Measurements from ENCODE around the gene C19orf53. TPM values are rescaled to one million over a fixed set of nuclear protein-coding genes. Genes with fewer than 3 reads are reported as not detected.

C19orf53 gene
- total and polyA plus RNA-seq, 2 of the 13 experiments (the other 11 are each of a cell fraction or from before 2014, with no cell fraction given): 129 to 130 TPM

GRCh38 chr19:13819238-13819637 lies 45.0 kb downstream of the C19orf53 start:
- Histone ChIP-seq H2AFZ (ENCODE audit: low read length) (no peak overlapping the region), H3K9me3 (ENCODE audit: low read length) (no peaks in the 10 kb centered on the region), H3K36me3 (replicated peaks in 1 of 2; ENCODE audit: control insufficient read depth in 1 of 2, insufficient read depth in 2 of 2, low read length in 2 of 2) (no peaks in the 10 kb centered on the region), H4K20me1 (ENCODE audit: insufficient read depth, low read length) (no peaks in the 10 kb centered on the region), H3K4me3 (replicated peaks in 1 of 3; ENCODE audit: insufficient read depth in 1 of 3, low read depth in 2 of 3, low read length in 3 of 3) (no peak overlapping the region), H3K4me2 (ENCODE audit: low read depth, low read length) (no peak overlapping the region), H3K4me1 (ENCODE audit: insufficient read depth, low read length) (no peaks in the 10 kb centered on the region), H3K27ac (ENCODE audit: extremely low read length, insufficient read depth, low read length) (no peak overlapping the region), H3K27me3 (ENCODE audit: control insufficient read depth in 1 of 2, insufficient read depth in 2 of 2, low read length in 2 of 2) (no peaks in the 10 kb centered on the region; a peak in 1 of 5 replicates), H3K9ac (ENCODE audit: insufficient read depth, low read depth, low read length) (no peak overlapping the region), H3K79me2 (ENCODE audit: insufficient read depth, low read length) (no peaks in the 10 kb centered on the region)
- ChIA-PET CTCF (ENCODE audit: low intra/inter-chr PET ratio, low total read pairs) (no interaction called here), POLR2A (no interaction called here)
- FAIRE-seq (no peak), DNase-seq (ENCODE audit: low spot score) (no peak), ATAC-seq (no peak)
- BruUV-seq (replicated peaks): no TSS peak
- WGBS (ENCODE audit: low lambda C conversion rate): 75% methylated on average over 1 of the region's 11 CpGs
- in situ Hi-C loops (cut with HindIII; ENCODE audit: extremely low pct_ligation_motif_present, low pct_unique_long_range_greater_than_20kb) (no loop called here), intact Hi-C loops (cut with micrococcal nuclease; ENCODE audit: unreplicated experiment) (no loop called here)
- TF ChIP-seq ZNF614 (CRISPR knock-in tag; IDR thresholded peaks at IDR 0.05; ENCODE audit: borderline replicate concordance) (no peak), ZNF574 (CRISPR knock-in tag; IDR thresholded peaks at IDR 0.05) (no peak), SMYD3 (CRISPR knock-in tag; IDR thresholded peaks at IDR 0.05) (no peak), ZNF18 (CRISPR knock-in tag; IDR thresholded peaks at IDR 0.05; ENCODE audit: insufficient replicate concordance) (no peak), ARNTL (CRISPR knock-in tag; IDR thresholded peaks at IDR 0.05) (no peak), ATF7-NPFF (CRISPR knock-in tag; IDR thresholded peaks at IDR 0.05; ENCODE audit: low read depth) (no peak), ZNF598 (CRISPR knock-in tag; IDR thresholded peaks at IDR 0.05; ENCODE audit: borderline replicate concordance) (no peak), AFF4 (CRISPR knock-in tag; IDR thresholded peaks at IDR 0.05) (no peak), ZNF747 (CRISPR knock-in tag; IDR thresholded peaks at IDR 0.05; ENCODE audit: borderline replicate concordance) (no peak), CCAR2 (optimal IDR thresholded peaks at IDR 0.05; ENCODE audit: low read depth, low read length) (no peak), ZNF75D (CRISPR knock-in tag; IDR thresholded peaks at IDR 0.05; ENCODE audit: borderline replicate concordance) (no peak), NAIF1 (CRISPR knock-in tag; IDR thresholded peaks at IDR 0.05; ENCODE audit: borderline replicate concordance) (no peak), ZNF547 (CRISPR knock-in tag; IDR thresholded peaks at IDR 0.05) (no peak), SAFB2 (CRISPR knock-in tag; IDR thresholded peaks at IDR 0.05; ENCODE audit: borderline replicate concordance, low read depth) (no peak), HMGA1 (CRISPR knock-in tag; conservative IDR thresholded peaks at IDR 0.05) (no peak), PAF1 (CRISPR knock-in tag; IDR thresholded peaks at IDR 0.05) (no peak)

Measured in HepG2 (cell line).